Vagina (tissue), 2 donors: ENCODE results near the gene CFAP61.

Experiments used
- CTCF ChIP-seq, 3 experiments: fragments of 450-650 bp in 2 of 3; fragments of 200-600 bp in 1 of 3; sonication (generic) in 1 of 3; IDR thresholded peaks; one replicate each; pipeline ENCODE4 v1.5.1; 2017 to 2019; ENCODE audit warnings: antibody characterized with exemption in 3 of 3, mild to moderate bottlenecking in 2 of 3, moderate library complexity in 2 of 3
- POLR2A ChIP-seq, 2 donors: fragments of 450-650 bp; IDR thresholded peaks; one replicate each; pipeline ENCODE4 v1.6.1; 2017; ENCODE audit warnings: antibody characterized with exemption in 2 of 2, mild to moderate bottlenecking in 2 of 2, moderate library complexity in 2 of 2

- TF ChIP-seq POLR2A (IDR thresholded peaks at IDR 0.05) (no peak), CTCF (IDR thresholded peaks at IDR 0.05) (no peak)
Measured at GRCh38 chr20:20251317-20251716, 199.0 kb downstream of the CFAP61 start.
